NCI-H748 treated with DMSO at 0.1 percent for 48 hours (cell line): Measurements from ENCODE around the gene LYPD1.

ENCODE experiments used
- DNase-seq: peaks from one replicate; lab custom pipeline; 2025; lab: John Stamatoyannopoulos, UW

The LYPD1 gene

DNA sequence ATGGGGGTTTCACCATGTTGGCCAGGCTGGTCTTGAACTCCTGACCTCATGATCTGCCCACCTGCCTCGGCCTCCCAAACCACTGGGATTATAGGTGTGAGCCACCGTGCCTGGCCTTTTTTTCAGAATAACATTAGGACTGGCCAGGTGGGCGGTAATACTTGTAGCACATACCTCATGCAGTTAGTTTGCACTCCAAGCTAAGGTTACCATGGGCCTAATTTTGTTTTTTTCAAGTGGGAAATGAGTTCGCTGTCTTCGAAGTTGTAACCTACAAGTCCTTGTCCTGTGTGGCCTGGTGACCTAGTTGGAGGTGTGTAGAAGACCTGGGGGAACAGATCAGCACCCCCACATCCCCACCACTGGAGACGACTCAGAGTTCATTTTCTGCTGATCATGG is 74.8 kb downstream of the LYPD1 start:
- no peak for DNase-seq
